Keratinocyte (primary cell): ENCODE results near the gene CDKN2D. TPM values are rescaled to one million over a fixed set of nuclear protein-coding genes. Genes with fewer than 3 reads are reported as not detected.

Source experiments
- DNase-seq: peaks from one replicate; pipeline ENCODE4 v3.0.0-alpha.2; 2011; ENCODE audit warnings: low read depth, missing footprints, low spot score
- FAIRE-seq: peaks from 2 replicates; lab custom pipeline; 2011; peaks lifted over from hg19 to GRCh38; lab: Jason Lieb, UNC
- H2AFZ ChIP-seq: 2 replicates; pipeline ENCODE4 v1.6.0; 2012; ENCODE audit warnings: low read length, control low read depth, inconsistent platforms; ENCODE audit not compliant: control insufficient read depth
- H3K27ac ChIP-seq: 2 replicates; pipeline ENCODE4 v1.5.1; 2011; ENCODE audit warnings: low read length; ENCODE audit not compliant: control insufficient read depth, insufficient read depth
- H3K27me3 ChIP-seq: 3 replicates; pipeline ENCODE4 v1.6.0; 2011; ENCODE audit warnings: low read length; ENCODE audit not compliant: control insufficient read depth, insufficient read depth; ENCODE audit errors: extremely low read depth
- H3K36me3 ChIP-seq, 2 experiments: 2 replicates in 1 of 2; 3 replicates in 1 of 2; pipeline ENCODE4 v1.5.1; 2011; ENCODE audit warnings: low read length in 2 of 2, mild to moderate bottlenecking in 1 of 2; ENCODE audit not compliant: control insufficient read depth in 2 of 2, insufficient read depth in 2 of 2; ENCODE audit errors: extremely low read depth in 1 of 2
- H3K4me1 ChIP-seq: 3 replicates; pipeline ENCODE4 v1.5.1; 2011; ENCODE audit warnings: low read length; ENCODE audit not compliant: control insufficient read depth, insufficient read depth; ENCODE audit errors: extremely low read depth
- H3K4me2 ChIP-seq: 3 replicates; pipeline ENCODE4 v1.6.0; 2011; ENCODE audit warnings: low read depth, low read length; ENCODE audit not compliant: control insufficient read depth, insufficient read depth; ENCODE audit errors: extremely low read depth
- H3K4me3 ChIP-seq, 3 experiments: fragments of 200-600 bp in 1 of 3; sonication (generic) in 1 of 3; 2 replicates in 2 of 3; 3 replicates in 1 of 3; pipeline ENCODE4 v1.5.1; 2011 to 2016; ENCODE audit warnings: low read length in 3 of 3, mild to moderate bottlenecking in 3 of 3, control low read depth in 2 of 3, inconsistent platforms in 1 of 3, low read depth in 1 of 3, mixed read lengths in 1 of 3, mixed run types in 1 of 3, moderate library complexity in 1 of 3; ENCODE audit not compliant: control insufficient read depth in 2 of 3, insufficient read depth in 2 of 3; ENCODE audit errors: extremely low read depth in 1 of 3
- H3K79me2 ChIP-seq: 2 replicates; pipeline ENCODE4 v1.6.0; 2012; ENCODE audit warnings: low read length; ENCODE audit not compliant: control insufficient read depth, insufficient read depth
- H3K9ac ChIP-seq: 3 replicates; pipeline ENCODE4 v1.6.0; 2011; ENCODE audit warnings: low read length; ENCODE audit not compliant: control insufficient read depth, insufficient read depth; ENCODE audit errors: extremely low read depth
- H3K9me1 ChIP-seq: 3 replicates; pipeline ENCODE4 v1.6.0; 2011; ENCODE audit warnings: low read length; ENCODE audit not compliant: control insufficient read depth, insufficient read depth; ENCODE audit errors: extremely low read depth
- H3K9me3 ChIP-seq: 2 replicates; pipeline ENCODE4 v1.5.1; 2012; ENCODE audit warnings: low read depth, low read length; ENCODE audit not compliant: control insufficient read depth
- H4K20me1 ChIP-seq: 3 replicates; pipeline ENCODE4 v1.6.0; 2011; ENCODE audit warnings: low read length; ENCODE audit not compliant: control insufficient read depth, insufficient read depth; ENCODE audit errors: extremely low read depth
- CTCF ChIP-seq, 3 experiments: IDR thresholded peaks in 1 of 3; conservative IDR thresholded peaks in 1 of 3; optimal IDR thresholded peaks in 1 of 3; 2 replicates in 2 of 3; 3 replicates in 1 of 3; pipeline versions ENCODE3 to v1.5.1; 2011; ENCODE audit warnings: low read length in 3 of 3, mild to moderate bottlenecking in 3 of 3, moderate library complexity in 2 of 3, control low read depth in 1 of 3, inconsistent platforms in 1 of 3; ENCODE audit not compliant: insufficient read depth in 2 of 3; ENCODE audit errors: extremely low read depth in 1 of 3
- EZH2 ChIP-seq: IDR thresholded peaks from one replicate; pipeline ENCODE4 v1.6.1; 2012; ENCODE audit warnings: inconsistent platforms, mild to moderate bottlenecking, low read length, moderate library complexity
- dilution Hi-C: fragments of 300-500 bp; cut with MboI; formaldehyde crosslinking; loops from one replicate; pipeline ENCODE4 v1.7.0; 2020; ENCODE audit warnings: low sequenced_read_pairs; ENCODE audit not compliant: extremely low pct_ligation_motif_present
- polyA plus RNA-seq, 5 experiments: library from polyadenylated mRNA; depleted of rRNA in 3 of 5; stranded (reverse) in 3 of 5; stranded (forward) in 1 of 5; unstranded in 1 of 5; fragments of >200 nt; gene quantifications; 1 replicate in 1 of 5; 2 replicates in 3 of 5; 3 replicates in 1 of 5; pipeline versions ENCODE4 v1.2.1 to v1.2.3, GENCODE V29; 2011 to 2012; ENCODE audit warnings: missing spikeins in 2 of 5, low read depth in 1 of 5, low replicate concordance in 1 of 5

CDKN2D gene
- polyA plus RNA-seq, 1 donor (not counting 4 experiments of a cell fraction or from before 2014, with no cell fraction given) = 3.9 TPM

GRCh38 chr19:10520652-10521318 lies 48.0 kb downstream of the CDKN2D start:
- peaks cover 11% of the 10 kb centered on the region for H3K79me2 ChIP-seq
- no peaks in the 10 kb centered on the region for H4K20me1 ChIP-seq
- DNase-seq = no peak
- H3K4me2 ChIP-seq = peak overlapping the region; percentile 30
- H3K4me3 ChIP-seq = no peak overlapping the region
- TF ChIP-seq EZH2 = no peak
- TF ChIP-seq CTCF (optimal IDR thresholded peaks at IDR 0.05 in 1 of 3, IDR thresholded peaks at IDR 0.05 in 1 of 3, conservative IDR thresholded peaks at IDR 0.05 in 1 of 3; ENCODE audit: extremely low read depth in 1 of 3, insufficient read depth in 2 of 3, low read length in 3 of 3) = peak in 2 of 3 experiments; percentile 15 to 56
- no peaks in the 10 kb centered on the region for H3K9me3 ChIP-seq
- no peak overlapping the region for H3K9ac ChIP-seq
- no peak overlapping the region for H2AFZ ChIP-seq
- H3K4me1 ChIP-seq = peaks cover 38% of the 10 kb centered on the region
- H3K9me1 ChIP-seq = no peaks in the 10 kb centered on the region
- dilution Hi-C loops = no loop called here
- no peaks in the 10 kb centered on the region for H3K27me3 ChIP-seq
- H3K36me3 ChIP-seq = no peaks in the 10 kb centered on the region
- no peak overlapping the region for H3K27ac ChIP-seq
- FAIRE-seq = peak; percentile 86

- Histone ChIP-seq H3K9me1 (no peaks in the 10 kb centered on the region), H3K36me3 (peaks cover 0 to under 1% of the 10 kb centered on the region in 2 experiments), H3K27me3 (no peaks in the 10 kb centered on the region), H3K4me2 (no peak overlapping the region), H3K9me3 (no peaks in the 10 kb centered on the region), H3K27ac (no peak overlapping the region), H3K79me2 (peaks cover 25% of the 10 kb centered on the region), H3K4me3 (no peak overlapping the region), H3K4me1 (peaks cover 42% of the 10 kb centered on the region), H3K9ac (no peak overlapping the region), H2AFZ (no peak overlapping the region), H4K20me1 (no peaks in the 10 kb centered on the region)
- dilution Hi-C loops = no loop called here
- DNase-seq = no peak
- TF ChIP-seq CTCF (optimal IDR thresholded peaks at IDR 0.05 in 1 of 3, IDR thresholded peaks at IDR 0.05 in 1 of 3, conservative IDR thresholded peaks at IDR 0.05 in 1 of 3; ENCODE audit: extremely low read depth in 1 of 3, insufficient read depth in 2 of 3, low read length in 3 of 3) (no peak), EZH2 (no peak)
- no peak for FAIRE-seq
Observed at GRCh38 chr19:10519421-10519820, 49.4 kb downstream of the CDKN2D start.
